D721Med (cell line): ENCODE data around the gene MCFD2.
A peak's percentile ranks its signal among the peaks of the same experiment; 100 is the strongest.
"Not testable (repeated sequence)": the region's sequence is repeated elsewhere in the genome, so short reads cannot be mapped to it uniquely, and the experiment has no call there.

ENCODE experiments used
- DNase-seq: peaks from one replicate; pipeline ENCODE4 v3.0.0; 2011; ENCODE audit warnings: low spot score; ENCODE audit not compliant: insufficient read length
- FAIRE-seq: peaks from 2 replicates; lab custom pipeline; 2011; peaks lifted over from hg19 to GRCh38; lab: Jason Lieb, UNC
- TF ChIP-seq, protein P1 (sequence below): IDR thresholded peaks from 2 replicates; pipeline ENCODE4 v1.5.1; 2012; ENCODE audit warnings: mild to moderate bottlenecking, control low read depth; ENCODE audit not compliant: insufficient read depth; ENCODE audit errors: missing control alignments

Gene MCFD2

DNA sequence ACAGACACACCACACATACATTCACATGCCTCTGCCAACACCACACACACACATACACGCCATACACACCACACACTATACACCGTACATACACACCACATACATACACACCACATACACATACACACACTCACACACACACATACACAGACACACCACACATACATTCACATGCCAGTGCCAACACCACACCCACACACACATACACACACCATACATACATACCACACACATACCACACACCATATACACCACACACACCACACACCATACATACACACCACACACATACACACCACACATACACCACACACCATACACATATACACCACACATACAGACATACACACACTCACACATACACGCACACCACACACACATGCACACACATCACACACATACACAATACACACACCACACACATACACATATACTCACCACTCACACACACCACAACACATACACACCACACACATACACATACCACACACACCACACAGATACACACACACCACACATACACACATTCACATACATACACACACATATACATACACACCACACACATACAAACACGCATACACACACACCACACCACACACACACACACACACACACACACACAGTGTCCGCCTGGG, 37.2 kb downstream of the MCFD2 start:
- FAIRE-seq (no peak), DNase-seq (no peak)
- TF ChIP-seq, protein P1, sequence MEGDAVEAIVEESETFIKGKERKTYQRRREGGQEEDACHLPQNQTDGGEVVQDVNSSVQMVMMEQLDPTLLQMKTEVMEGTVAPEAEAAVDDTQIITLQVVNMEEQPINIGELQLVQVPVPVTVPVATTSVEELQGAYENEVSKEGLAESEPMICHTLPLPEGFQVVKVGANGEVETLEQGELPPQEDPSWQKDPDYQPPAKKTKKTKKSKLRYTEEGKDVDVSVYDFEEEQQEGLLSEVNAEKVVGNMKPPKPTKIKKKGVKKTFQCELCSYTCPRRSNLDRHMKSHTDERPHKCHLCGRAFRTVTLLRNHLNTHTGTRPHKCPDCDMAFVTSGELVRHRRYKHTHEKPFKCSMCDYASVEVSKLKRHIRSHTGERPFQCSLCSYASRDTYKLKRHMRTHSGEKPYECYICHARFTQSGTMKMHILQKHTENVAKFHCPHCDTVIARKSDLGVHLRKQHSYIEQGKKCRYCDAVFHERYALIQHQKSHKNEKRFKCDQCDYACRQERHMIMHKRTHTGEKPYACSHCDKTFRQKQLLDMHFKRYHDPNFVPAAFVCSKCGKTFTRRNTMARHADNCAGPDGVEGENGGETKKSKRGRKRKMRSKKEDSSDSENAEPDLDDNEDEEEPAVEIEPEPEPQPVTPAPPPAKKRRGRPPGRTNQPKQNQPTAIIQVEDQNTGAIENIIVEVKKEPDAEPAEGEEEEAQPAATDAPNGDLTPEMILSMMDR, result no peak

DNA sequence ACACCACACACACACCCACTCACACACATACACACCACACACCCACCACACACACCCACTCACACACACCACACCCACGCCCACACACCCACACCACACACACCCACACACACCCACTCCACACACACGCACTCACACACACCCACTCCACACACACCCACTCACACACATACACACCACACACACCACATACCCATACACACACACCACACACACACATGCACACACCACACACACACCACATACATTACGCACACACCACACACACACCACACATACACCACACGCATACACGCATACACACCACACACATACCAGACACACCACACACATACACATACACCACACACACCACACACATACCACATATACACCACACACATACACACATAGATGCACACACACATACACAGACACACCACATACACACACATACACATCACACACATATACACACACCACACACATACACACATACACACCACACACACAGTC, 37.9 kb downstream of the MCFD2 start:
- no peak for DNase-seq
- TF ChIP-seq, protein P1, result no peak
- FAIRE-seq, result no peak

DNA sequence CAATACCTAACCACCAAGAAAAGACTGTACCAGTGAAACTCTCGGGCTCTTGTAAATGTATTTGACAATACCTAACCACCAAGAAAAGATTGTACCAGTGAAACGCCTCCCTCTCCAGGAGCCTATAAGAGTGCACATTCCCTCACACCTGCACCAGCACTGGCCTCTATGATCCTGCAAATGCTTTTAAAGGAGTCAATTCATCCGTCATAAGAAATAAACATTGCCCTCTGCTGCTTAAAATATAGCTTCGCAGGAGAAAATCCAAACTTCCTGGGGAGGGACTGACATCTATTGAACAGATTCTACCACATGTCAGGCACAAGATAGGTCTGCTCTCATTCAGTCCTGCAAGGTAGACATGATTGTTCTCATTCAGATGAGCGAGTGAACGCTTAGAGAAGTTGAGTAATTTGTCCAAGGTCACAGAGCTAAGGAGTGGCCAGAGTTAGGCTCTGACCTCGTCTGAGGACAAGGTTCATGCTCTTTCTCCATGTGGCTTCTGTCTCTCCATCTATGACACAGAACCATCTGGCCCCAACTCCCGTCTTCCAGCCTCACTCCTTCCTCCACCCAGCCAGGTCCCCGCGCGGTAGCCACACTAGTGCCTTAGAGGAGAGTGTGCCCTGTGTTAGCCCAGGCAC, 38.7 kb downstream of the MCFD2 start:
- FAIRE-seq, result no peak
- no peak for DNase-seq
- TF ChIP-seq, protein P1, result peak; percentile 47

DNA sequence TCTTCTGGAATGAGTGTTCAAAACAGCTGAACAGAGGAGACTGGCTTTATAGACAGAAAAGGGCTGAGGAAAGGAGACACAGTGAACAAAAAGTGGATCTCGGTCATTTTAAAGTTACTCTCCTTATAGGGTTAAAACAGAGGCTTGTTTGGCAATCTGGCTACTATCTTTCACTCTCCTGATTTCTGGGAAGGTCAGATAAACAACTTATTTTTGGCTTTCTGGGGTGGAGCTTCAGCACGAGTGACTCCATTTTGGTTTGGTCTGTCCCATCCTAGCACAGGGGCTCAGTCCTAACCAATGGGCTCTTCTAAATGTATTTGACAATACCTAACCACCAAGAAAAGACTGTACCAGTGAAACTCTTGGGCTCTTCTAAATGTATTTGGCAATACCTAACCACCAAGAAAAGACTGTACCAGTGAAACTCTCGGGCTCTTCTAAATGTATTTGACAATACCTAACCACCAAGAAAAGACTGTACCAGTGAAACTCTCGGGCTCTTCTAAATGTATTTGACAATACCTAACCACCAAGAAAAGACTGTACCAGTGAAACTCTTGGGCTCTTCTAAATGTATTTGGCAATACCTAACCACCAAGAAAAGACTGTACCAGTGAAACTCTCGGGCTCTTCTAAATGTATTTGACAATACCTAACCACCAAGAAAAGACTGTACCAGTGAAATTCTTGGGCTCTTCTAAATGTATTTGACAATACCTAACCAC, 39.5 kb downstream of the MCFD2 start:
- DNase-seq, FAIRE-seq: not testable (repeated sequence)

DNA sequence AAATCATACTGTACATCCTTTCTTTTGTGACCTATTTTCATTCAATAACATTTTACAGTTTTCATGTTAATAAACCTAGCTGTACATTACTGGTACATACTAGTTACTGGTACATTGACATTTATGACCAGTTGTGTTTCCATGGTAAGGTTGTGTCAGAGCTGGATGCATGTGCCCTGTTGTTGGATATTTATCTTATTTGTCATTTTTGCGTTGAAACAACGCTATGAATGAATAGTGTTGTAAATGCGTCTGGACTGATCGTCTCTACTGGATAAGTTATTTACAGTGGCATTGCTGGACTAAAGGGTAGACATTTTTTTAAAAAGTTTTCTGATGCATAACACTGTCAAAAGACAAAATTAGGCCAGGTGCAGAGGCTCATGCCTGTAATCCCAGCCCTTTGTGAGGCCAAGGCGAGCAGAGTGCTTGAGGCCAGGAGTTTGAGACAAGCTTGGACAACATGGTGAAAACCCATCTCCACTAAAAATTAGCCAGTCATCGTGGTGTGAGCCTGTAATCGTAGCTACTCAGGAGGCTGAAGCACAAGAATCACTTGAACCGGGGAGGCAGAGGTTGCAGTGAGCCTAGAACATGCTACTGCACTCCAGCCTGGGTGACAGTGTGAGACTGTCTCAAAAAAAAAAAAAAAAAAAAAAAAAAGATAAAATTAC, 40.2 kb downstream of the MCFD2 start:
- DNase-seq (no peak), FAIRE-seq (no peak)
- TF ChIP-seq, protein P1, result no peak

DNA sequence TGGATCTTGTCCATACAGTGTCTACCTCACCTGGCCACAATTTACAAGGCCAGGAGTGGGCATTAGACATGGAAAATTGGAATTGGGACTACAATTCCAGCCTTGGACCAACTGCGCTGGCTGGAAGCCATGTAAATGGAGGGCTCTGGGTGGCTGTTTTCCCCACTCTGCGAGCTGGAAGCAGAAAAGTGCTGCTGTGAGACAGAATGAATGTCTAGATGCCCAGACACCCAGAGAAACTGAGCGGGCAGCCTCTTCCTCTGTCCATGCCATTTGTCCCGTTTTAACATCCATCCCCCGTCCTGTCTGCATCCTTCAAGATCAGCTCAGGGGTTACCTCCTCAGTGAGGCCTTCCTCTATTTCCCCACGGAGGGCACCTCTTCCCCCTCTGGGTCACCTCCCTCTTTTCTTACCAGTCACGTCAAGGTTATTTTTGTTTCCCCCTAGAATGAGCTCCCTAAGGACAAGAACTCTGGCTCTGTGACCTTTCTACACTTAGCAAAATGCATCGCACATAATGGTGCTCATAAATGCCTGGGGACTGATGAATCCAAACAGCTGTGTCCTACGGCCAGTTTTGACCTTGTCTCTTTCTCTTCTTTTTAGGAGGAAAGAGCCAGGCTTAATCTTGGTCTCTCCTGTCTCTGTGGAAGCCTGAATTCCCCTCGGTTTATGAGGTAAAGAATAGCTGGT, 41.2 kb downstream of the MCFD2 start:
- no peak for DNase-seq
- FAIRE-seq, result no peak
- TF ChIP-seq, protein P1, result no peak
